Posterior vena cava (tissue), 2 donors: ENCODE data around the gene MACIR. TPM values are rescaled to one million over a fixed set of nuclear protein-coding genes. Genes with fewer than 3 reads are reported as not detected.
A peak's percentile ranks its signal among the peaks of the same experiment; 100 is the strongest.
"Not testable (repeated sequence)": the region's sequence is repeated elsewhere in the genome, so short reads cannot be mapped to it uniquely, and the experiment has no call there.

Source experiments
- DNase-seq: peaks from one replicate; pipeline ENCODE4 v3.0.0-alpha.2; 2020; ENCODE audit warnings: low spot score
- intact Hi-C, 2 donors: fragments of 100-400 bp; cut with DNase I; formaldehyde crosslinking; loops; one replicate each; pipeline versions ENCODE4 v1.14.1 to v1.14.2; 2022 to 2023
- long read RNA-seq, 2 donors: library from polyadenylated mRNA; unstranded; transcript quantifications; one replicate each; pipeline ENCODE4 v2.0.0, GENCODE V29; 2020 to 2021
- total RNA-seq, 2 donors: library from RNA; stranded (reverse); fragmentation: NEBNext Ultra II Directional; extraction: Animal tissue kit (Norgen Biotek cat#: 25700); gene quantifications; one replicate each; pipeline ENCODE4 v1.2.1, GENCODE V29; 2021
- donor health status: DM: yes; HTN: yes; CAD: no.
- donor health status: DM: yes; HTN: yes; CAD: no.

Gene MACIR
- total RNA-seq = 1 to 10 TPM; 3.6 to 4.8 TPM
- long read RNA-seq, donor 1, partial matches to known transcripts = 0 of 2 reads
- long read RNA-seq, donor 1, other reads (novel, unspliced or antisense) = 1 of 2 reads
- long read RNA-seq, donor 2, transcript C5orf30-201 (3 exons, 3,049 nt) = major isoform, 5 of 7 reads
- long read RNA-seq, donor 2, partial matches to known transcripts = 0 of 7 reads
- long read RNA-seq, donor 2, other reads (novel, unspliced or antisense) = 2 of 7 reads

GRCh38 chr5:103258368-103258956, at the start of gene MACIR:
Gene MACIR (plus strand): TSS chr5:103258763. CDS start chr5:103275920, 17,157 bp downstream.
- intact Hi-C loops = no loop called here
- peak; percentile 99 for DNase-seq

- no peak for DNase-seq
- intact Hi-C loops = no loop called here
Observed at GRCh38 chr5:103209065-103209464, 49.5 kb upstream of the MACIR start.

- intact Hi-C loops = no loop called here
- DNase-seq = no peak
Observed at GRCh38 chr5:103210952-103211351, 47.6 kb upstream of the MACIR start.

GRCh38 chr5:103211576-103212561, 46.7 kb upstream of the MACIR start:
- no peak for DNase-seq
- intact Hi-C loops = no loop called here

- intact Hi-C loops = no loop called here
- DNase-seq = no peak
Observed at GRCh38 chr5:103216137-103216536, 42.4 kb upstream of the MACIR start.

GRCh38 chr5:103216697-103217096, 41.9 kb upstream of the MACIR start:
- DNase-seq = no peak
- intact Hi-C loops = no loop called here

- intact Hi-C loops = no loop called here
- DNase-seq = no peak
Observed at GRCh38 chr5:103217101-103217500, 41.5 kb upstream of the MACIR start.

GRCh38 chr5:103218164-103218563, 40.4 kb upstream of the MACIR start:
- intact Hi-C loops = no loop called here
- no peak for DNase-seq

- DNase-seq, intact Hi-C loops: not testable (repeated sequence)
Observed at GRCh38 chr5:103219074-103219473, 39.5 kb upstream of the MACIR start.

GRCh38 chr5:103223031-103223955, 35.3 kb upstream of the MACIR start:
- intact Hi-C loops = no loop called here
- peak; percentile 72 for DNase-seq

GRCh38 chr5:103224118-103224893, 34.3 kb upstream of the MACIR start:
- peak; percentile 76 for DNase-seq
- intact Hi-C loops = no loop called here

- intact Hi-C loops = no loop called here
- no peak for DNase-seq
Observed at GRCh38 chr5:103224894-103225246, 33.7 kb upstream of the MACIR start.

- no peak for DNase-seq
- intact Hi-C loops = no loop called here
Observed at GRCh38 chr5:103228061-103228460, 30.5 kb upstream of the MACIR start.

GRCh38 chr5:103228588-103228987, 30.0 kb upstream of the MACIR start:
- intact Hi-C loops = no loop called here
- no peak for DNase-seq

- no peak for DNase-seq
- intact Hi-C loops = loop anchor here (10.0 kb wide), 1 partner anchor 242 kb away; no protein-coding TSS in a partner anchor
Observed at GRCh38 chr5:103232393-103232999, 26.1 kb upstream of the MACIR start.

- no peak for DNase-seq
- intact Hi-C loops = loop anchor here (10.0 kb wide), 1 partner anchor 240 kb away; no protein-coding TSS in a partner anchor
Observed at GRCh38 chr5:103234239-103234975, 24.2 kb upstream of the MACIR start.

GRCh38 chr5:103235891-103236290, 22.7 kb upstream of the MACIR start:
- no peak for DNase-seq
- intact Hi-C loops = loop anchor here (10.0 kb wide), 1 partner anchor 239 kb away; no protein-coding TSS in a partner anchor
